GM19455 (cell line): Measurements from ENCODE around the gene ITPRIPL1.
"Not testable (repeated sequence)": the region's sequence is repeated elsewhere in the genome, so short reads cannot be mapped to it uniquely, and the experiment has no call there.

Experiments
- ATAC-seq: cut with Tn5 transposase; IDR thresholded peaks from one replicate; pipeline ENCODE4 v1.9.1; 2021; ENCODE audit not compliant: unreplicated experiment

The ITPRIPL1 gene, protein sequence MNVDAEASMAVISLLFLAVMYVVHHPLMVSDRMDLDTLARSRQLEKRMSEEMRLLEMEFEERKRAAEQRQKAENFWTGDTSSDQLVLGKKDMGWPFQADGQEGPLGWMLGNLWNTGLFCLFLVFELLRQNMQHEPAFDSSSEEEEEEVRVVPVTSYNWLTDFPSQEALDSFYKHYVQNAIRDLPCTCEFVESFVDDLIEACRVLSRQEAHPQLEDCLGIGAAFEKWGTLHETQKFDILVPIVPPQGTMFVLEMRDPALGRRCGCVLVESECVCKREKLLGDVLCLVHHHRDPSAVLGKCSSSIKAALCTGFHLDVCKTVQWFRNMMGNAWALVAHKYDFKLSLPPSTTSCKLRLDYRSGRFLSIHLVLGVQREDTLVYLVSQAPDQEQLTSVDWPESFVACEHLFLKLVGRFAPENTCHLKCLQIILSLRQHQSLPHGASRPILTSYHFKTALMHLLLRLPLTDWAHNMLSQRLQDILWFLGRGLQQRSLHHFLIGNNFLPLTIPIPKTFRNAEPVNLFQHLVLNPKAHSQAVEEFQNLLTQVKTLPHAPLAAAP

DNA sequence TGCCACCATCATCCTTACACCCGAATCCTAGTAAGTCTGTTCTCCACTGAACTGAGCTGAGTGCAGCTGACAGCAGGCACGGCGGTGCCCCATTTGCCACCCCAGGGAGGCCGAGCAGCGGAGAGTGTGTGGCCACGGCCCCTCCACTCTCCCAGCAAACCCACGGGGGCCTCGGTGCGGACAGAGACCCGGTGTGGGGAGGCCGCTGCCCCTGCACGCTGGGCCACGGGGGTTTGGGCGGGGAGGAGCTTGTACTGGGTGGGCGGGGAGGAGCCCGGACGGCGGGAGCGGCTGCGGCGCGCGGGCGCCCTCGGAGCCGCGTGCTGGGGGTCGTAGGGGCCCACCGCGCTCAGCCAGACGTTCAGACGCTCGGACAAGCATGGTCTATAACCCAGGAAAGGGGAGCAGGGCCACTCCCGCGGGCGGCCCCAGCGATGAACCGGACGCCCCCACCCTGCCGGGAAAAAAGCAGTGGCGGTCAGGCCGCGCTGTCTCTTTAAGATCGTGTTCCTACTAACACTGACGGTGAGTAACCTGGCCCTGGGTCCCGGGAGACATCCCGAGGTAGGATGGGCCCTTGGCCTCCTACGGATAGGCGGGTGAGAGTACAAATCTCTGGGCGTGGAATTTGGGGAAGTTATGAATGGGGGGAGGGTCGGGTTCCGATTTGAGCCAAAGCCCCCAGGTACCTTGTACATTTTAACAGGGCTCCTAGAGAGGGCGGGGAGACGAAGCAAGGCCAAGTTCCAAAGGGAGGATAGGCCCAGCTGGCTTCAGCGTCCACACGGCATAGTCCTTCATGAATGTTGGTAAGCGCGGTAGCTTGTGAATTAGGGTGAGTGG lies at the start of gene ITPRIPL1:
Gene ITPRIPL1 (plus strand): TSS at position 277 of the 843 bp plus-strand sequence. CDS start 523 bp downstream, at position 800.
- no peak for ATAC-seq

GRCh38 chr2:96276787-96277499 lies 48.2 kb upstream of the ITPRIPL1 start:
- no peak for ATAC-seq

GRCh38 chr2:96287273-96287856 lies 37.8 kb upstream of the ITPRIPL1 start:
- ATAC-seq: no peak

- ATAC-seq: no peak
Measured at GRCh38 chr2:96291751-96292150, 33.4 kb upstream of the ITPRIPL1 start.

DNA sequence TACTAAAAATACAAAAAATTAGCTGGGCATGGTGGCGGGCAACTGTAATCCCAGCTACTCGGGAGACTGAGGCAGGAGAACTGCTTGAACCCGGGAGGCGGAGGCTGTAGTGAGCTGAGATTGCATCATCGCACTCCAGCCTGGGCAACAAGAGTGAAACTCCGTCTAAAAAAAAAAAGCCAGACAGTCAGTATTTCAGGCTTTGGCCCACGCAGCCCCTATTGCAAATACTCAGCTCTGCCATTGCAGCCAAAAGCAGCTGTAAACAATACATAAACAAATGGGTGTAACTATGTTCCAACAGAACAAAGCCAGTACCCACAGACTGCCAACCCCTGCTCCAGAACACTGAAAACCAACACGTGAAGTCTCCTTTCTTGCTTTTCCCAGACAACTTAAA lies 30.8 kb upstream of the ITPRIPL1 start:
- ATAC-seq: not testable (repeated sequence)

GRCh38 chr2:96296925-96297324 lies 28.2 kb upstream of the ITPRIPL1 start:
- ATAC-seq: no peak

DNA sequence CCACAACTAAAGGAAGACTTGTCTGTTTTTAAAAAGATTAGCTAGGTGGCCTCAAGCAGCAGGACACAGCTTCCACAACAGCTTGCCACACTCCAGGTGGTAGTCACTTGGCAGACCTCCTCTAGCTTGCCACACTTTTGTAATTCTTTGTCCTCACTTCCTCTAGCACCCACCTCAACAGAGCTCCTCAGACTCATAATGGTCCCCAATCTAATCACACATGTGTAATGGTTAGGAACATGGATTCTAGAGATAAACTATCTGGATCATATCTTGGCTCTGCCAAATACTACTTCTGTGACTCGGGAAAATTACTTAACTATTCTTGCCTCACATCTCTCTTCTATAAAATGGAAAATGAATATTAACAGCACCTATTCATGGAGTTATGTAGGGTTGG lies 23.3 kb upstream of the ITPRIPL1 start:
- no peak for ATAC-seq

DNA sequence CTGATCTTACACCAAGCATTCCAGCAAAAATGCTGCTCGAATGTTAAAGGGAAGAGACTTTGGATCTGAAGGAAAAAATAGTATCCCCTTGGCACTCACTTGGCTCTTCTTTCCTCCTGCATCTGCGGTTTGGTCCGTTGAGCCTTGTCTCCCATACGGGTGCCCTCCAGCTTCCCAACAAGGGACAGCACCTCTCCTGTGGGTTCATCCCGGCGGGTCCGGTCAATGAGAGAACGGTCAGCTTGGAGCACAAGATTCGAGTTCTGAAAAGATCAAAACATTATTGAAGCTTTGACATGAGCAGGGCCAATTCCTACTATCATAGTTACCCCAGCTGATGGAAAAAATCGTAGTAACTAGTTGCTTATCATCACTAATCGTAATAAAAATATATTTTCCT lies 20.5 kb upstream of the ITPRIPL1 start:
- no peak for ATAC-seq

- peak; percentile 93 for ATAC-seq
Measured at GRCh38 chr2:96305091-96305978, 19.8 kb upstream of the ITPRIPL1 start, which contains the start of gene SNRNP200. SNRNP200 (minus strand) TSS chr2:96305546; CDS start chr2:96305437, 109 bp downstream.

DNA sequence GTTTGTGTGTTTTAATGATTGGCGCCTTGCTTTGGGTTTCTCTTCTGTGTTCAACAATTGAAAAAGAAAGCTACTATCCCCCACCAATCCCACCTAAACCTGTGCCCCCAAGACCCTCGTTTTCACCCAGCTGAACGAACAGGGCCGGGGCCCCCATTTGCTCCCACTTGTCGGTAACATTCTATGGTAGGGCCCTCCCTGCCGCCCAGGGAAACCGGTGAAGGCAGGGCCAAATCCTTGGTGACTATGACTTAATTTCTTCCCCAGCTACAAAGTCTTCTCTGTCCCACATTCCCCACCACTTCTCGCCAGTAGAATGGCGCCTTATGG lies 19.2 kb upstream of the ITPRIPL1 start:
- ATAC-seq: no peak

GRCh38 chr2:96306370-96306769 lies 18.7 kb upstream of the ITPRIPL1 start:
- no peak for ATAC-seq

- no peak for ATAC-seq
Measured at GRCh38 chr2:96308248-96308647, 16.9 kb upstream of the ITPRIPL1 start.

DNA sequence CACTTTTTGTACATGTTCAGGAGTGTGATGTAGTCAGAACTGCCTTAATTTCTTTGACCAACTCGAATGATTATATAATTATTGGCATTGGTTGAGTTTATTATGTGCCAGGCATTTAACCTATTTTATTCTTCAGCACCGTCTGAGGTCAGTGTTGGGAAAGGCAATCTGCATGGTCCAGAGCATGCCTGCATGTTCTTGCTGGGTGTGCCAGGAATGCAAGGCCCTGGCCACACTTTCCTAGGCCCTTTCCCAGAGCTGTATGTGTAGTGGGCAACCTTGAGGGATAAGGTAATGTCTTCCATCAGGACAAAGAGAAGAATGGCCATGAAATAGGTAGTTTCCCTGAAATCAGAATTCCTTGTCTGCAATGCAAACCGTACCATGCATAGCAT lies 10.1 kb upstream of the ITPRIPL1 start:
- ATAC-seq: no peak

DNA sequence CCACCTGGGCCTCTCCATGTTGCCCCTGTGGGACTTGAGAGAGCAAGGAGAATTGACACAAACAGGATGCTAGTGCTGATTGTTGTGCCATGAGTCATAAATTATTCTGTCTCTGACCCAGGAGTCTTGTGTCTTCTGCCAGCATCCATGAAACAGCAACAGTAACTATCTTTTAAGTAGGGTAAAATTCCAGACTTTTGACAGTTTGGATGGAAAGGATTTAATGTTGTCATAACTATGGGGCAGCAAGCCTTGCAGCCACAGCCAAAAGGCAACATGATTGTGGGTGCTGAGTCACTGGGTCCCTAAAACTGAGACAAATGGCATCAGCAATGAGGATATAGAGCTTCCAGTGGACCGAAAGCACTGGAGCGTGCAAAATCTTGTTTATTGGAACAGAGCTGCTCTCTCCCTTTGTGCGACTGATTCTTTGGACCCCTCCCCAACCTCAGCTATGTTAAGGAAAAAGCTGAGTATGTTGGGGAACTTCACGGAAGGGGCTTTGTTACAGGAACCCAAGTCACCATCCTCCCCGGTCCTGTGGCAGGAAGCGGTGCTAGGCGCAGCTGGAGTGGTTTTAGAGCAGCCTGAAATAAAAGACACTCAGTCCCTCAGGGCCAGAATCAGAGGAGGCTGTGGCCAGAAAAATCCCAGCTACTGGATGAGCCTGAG lies 9.6 kb upstream of the ITPRIPL1 start:
- no peak for ATAC-seq

- no peak for ATAC-seq
Measured at GRCh38 chr2:96316999-96317398, 8.1 kb upstream of the ITPRIPL1 start.

DNA sequence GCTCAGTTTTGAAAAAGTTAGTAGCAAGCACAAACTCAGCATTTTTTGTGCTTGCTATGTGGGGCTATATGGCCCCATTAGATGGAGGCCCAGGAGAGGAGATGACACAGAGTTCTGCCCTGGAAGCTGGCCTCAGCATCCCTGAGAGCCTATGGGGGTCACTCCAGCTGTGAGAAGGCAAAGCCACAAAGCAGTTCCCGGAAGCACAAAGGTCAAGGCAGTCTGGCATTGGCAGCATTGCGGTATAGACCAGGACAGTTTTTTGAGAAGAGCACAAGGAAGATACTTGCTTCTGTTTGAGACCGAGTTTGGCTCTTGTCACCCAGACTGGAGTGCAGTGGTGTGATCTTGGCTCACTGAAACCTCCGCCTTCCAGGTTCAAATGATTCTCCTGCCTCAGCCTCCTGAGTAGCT lies 7.5 kb upstream of the ITPRIPL1 start:
- ATAC-seq: no peak

DNA sequence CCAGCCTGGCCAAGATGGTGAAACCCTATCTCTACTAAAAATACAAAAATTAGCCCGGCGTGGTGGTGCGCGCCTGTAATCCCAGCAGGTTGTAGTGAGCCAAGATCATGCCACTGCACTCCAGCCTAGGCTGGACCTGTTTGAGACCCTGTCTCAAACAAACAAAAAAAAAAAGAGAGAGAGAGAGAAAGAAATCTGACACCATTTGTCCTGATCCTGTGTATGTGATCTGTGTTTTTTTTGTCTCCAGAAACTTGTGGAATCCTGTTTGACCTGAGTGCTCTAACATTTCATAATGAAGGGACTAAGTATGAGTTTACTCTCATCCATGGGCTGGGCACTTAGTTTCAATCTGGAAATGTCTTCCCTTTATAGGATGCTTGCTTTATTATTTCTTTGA lies 6.4 kb upstream of the ITPRIPL1 start:
- no peak for ATAC-seq

DNA sequence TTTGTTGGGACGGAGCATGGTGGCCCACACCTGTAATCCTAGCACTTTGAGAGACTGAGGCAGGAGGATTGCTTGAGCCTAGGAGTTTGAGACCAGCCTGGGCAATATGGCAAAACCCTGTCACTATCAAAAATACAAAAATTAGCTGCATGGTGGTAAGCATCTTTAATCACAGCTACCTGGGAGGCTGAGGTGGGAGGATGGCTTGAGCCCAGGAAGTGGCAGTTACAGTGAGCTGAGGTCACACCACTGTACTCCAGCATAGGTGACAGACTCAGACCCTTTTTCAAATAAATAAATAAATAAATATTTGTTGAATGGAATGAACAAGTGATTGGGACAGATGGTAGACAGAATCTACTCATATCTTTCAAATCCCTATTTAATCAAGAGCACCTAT lies 5.7 kb upstream of the ITPRIPL1 start:
- no peak for ATAC-seq

DNA sequence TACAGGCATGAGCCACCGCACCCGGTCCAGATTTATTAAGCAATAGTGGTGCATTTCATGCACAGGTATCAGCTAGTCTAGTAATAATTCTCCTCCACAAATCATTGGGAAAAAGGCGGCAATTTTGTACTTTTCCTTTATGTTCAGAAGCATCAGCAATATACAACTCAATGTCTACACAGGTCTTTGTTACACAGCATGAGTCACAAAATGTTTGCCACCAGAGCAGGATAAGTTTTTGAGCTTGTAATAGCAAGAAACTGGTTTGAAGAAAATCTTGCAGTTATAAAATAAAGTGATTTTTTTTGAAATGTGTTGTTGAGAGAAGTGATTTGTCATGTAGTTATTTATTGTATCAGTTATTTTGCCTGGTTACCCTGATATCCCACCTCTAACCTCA lies 4.8 kb upstream of the ITPRIPL1 start:
- ATAC-seq: no peak
